Endometrium (tissue), 2 donors: ENCODE measurements around the gene INPPL1.
"Not testable (repeated sequence)": the region's sequence is repeated elsewhere in the genome, so short reads cannot be mapped to it uniquely, and the experiment has no call there.

ENCODE experiments used
- FAIRE-seq: peaks from 2 replicates; lab custom pipeline; 2012; peaks lifted over from hg19 to GRCh38; lab: Jason Lieb, UNC
- donor health status: control.
- donor health status: control.

The INPPL1 gene

DNA sequence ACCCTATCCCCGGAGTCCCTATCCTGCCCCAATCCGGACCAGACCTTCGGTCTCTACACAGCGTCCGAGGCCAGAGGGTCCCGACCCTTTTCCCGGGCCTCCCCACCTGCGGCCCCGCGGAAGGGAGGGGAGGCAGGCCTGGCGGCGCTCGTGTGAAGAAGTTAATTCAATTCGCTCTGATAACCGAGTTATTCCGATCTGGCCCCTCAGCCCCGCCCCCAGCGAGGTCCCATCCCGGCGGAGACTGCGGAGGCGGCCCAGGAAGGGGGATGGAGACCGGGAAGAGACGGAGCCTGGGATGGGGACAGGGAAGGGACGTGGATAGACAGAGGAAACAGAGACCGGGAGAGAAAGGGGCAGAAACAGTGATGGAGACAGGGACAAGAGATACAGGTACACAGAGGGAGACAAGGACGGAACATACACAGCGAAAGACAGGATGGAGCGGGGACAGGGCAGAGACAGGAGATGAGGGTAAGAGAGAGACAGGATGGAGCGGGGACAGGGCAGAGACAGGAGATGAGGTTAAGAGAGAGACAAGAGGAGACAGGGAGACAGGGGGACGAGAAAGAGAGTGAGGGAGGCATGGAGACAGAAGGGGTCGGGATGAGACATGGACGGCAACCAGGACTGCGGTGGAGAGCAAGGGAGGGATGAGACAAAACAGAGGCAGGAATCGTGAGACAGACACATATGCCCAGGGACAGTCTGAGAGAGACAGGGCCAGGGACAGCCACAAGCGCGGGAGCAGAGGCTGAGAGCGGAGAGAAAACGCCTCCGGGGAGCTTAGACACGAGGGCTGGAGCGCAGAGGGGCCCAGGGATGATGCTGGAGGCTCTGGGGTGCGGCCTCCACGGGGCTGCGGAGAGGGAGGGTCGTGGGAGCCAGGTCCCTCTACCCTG lies 20.0 kb downstream of the INPPL1 start:
- FAIRE-seq = no peak

DNA sequence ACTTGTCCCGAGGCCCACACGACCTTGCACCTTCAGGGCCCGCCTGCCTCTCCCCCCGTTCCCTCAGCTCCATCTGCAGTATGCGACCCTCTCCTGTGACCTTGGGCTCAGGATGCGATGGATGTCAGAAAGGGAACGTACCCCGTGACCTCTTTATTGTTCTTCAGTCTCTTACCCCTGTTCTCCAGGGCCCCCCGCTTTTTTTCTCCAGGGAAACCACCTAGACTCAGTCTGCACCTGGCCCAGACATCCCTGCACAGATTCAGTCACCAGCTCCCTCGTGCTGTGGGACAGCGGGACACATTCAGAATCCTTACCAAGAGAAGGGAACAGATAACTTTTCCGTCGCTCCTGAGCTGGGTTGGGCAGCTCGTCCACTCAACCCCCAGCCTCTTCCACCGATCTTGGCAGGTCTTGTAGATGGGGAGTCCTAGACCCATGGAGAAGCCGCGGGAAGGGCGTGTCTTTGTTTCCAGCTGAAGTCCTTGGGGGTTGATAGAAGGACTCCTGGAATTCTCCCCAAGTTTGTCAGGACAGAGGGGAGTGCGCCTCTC lies 20.8 kb downstream of the INPPL1 start:
- FAIRE-seq = no peak

DNA sequence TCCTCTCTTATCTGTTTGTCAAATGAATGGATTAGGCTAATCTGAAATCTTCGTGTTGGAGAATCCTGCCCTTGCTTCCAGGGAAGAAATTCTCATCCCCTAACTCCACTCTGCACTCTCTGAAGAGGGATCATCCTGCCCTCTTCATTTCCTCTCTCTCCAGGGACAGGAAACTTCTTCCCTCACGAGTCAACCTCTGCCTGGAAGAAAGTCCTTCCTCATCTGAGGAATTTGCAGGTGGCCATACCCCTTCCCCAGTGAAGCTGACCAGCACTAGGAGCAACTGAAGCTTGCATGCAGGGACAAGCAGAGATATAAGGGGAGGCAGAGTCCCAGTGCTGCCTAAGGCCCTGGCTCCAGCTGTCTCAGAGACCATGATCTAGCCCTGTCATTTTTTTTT lies 23.0 kb downstream of the INPPL1 start:
- FAIRE-seq = no peak

DNA sequence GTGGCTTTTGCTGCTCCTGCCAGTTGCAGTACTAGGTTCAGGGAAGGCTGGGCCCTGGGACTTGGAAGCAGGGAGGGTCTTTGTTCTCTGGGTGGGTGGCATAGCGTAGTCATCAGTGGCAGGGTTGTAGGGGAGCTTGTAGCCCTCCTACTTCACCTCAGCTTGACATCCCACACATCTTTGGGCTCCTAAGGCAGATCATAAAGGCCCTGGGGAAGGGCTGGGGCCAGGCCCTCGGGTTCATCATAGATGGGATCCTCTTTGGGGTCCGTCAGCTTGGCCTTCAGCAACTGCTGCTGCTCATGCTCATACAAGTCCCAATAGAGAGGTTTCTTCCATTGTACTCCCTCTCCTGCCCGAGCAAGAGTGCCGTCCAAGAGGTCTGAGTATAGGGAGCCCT lies 25.4 kb downstream of the INPPL1 start:
- FAIRE-seq = no peak

DNA sequence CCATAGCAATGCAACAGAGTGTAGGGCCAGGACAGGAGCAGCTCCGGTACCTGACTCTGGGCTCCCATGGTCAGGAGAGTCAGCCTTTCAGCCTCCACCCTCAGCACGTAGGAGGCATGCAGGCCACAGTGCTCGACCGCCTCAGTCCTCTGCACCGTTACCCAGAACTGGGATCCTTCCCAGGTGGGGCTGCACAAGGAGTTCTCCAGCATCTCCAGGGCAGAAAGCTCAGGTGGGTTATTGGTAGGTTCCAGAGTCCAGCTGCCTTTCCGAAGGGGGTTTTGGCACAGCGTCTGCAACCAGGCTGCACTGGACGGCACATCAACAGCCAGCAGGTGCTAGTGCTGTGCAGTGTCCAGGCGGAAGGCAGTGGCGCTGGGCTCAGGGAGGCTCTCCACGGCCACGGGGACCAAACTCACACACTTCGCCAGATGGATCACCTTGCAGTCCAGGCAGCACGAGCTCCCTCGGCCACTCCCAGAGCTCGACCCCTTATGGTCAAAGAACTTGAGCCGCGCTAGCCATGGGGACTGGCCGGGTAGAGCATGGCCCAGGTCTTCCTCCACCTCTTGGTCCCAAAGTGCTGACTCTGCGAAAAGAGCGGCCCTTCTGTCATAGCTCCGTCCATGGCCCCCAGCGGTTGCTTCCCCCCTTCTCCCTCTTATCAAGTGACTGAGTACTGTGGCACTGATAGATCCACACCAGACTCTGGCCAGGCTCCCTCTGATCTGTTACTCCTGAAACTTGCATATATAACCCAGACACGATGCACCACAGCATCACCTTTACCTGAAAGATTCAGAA lies 26.3 kb downstream of the INPPL1 start:
- no peak for FAIRE-seq

DNA sequence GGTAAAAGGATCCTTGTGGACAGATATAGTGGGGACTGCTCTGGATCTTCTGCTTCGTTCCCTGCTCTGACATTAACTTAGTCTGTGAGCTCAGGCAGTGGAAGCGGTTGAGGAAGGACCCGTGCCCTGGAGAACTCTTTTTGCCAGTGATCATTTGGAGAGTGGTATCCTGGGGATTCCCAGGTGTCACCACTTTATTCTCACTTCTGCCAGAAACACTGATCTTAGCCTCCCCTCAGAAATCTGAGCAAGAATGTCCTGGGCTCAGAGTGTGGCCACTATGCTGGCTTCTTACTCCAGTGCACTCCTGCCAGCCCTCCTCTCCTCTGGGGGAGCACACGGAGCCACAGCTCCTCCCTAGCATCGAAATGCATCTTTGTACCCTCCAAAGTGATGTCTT lies 27.0 kb downstream of the INPPL1 start:
- FAIRE-seq = no peak

DNA sequence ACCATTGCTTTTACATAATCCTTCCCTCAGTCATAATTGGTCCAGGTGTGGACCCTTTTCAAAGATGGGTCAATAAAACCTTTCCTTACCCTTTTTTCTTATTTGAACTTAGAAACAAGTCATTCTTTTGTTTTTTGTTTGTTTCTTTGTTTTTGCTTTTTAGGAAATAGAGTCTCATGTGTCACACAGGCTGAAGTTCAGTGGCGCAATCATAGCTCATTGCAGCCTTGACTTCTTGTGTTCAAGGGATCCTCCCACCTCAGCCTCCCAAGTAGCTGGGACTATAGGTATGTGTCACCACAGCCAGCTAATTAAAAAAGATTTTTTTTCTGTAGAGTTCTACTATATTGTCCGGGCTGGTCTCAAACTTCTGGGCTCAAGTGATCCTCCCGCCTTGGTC lies 28.8 kb downstream of the INPPL1 start:
- FAIRE-seq = no peak

DNA sequence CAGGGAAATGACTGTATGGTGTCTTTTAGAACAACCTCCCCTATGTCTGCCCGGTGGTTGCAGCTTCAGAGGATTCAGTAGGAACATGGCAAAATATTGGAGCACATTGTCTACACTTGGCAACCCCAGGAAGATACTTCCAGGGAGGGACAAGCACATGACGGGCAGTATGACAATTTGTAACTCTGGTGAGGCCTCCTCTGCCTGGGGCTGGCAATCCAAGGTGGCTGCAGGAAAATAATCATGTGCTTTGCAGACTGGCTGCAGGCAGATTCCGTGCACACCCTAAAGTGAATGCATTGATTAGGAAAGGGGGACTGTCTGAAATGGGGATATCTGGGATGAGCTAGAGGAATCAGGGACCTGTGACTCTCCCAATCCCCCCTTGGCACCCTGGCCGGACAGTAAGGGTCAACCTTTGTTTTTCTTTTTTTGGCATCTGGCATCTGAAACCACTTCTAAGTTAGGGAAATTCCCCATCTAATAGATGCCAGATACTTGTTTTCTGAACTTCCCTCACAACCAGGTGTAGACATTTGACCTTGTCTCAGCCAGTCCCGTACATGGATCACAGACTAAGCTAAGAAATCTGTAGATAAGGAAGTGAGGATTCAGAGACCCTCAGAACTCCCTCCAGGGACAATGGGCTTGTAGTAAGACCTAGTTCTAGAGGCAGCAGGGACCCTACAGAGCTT lies 29.9 kb downstream of the INPPL1 start:
- FAIRE-seq = no peak

DNA sequence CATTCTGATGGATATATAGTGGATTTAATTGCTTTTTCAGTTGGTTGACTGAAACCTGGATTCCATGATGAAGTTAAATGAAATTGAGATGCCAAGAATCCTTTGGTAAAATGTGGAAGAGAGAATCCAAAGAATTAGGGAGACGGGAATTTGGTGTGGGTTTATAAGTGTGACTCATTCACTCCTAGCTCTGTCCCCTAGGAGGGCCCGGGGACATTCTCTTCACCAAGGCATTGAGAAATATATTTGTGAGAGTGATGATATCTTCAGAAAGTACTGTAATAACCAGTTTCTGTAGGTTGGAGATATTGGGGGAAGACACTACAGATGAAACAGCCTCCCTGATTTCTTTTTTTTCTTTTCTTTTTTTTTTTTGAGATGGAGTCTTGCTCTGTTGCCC lies 33.0 kb downstream of the INPPL1 start:
- FAIRE-seq = no peak

DNA sequence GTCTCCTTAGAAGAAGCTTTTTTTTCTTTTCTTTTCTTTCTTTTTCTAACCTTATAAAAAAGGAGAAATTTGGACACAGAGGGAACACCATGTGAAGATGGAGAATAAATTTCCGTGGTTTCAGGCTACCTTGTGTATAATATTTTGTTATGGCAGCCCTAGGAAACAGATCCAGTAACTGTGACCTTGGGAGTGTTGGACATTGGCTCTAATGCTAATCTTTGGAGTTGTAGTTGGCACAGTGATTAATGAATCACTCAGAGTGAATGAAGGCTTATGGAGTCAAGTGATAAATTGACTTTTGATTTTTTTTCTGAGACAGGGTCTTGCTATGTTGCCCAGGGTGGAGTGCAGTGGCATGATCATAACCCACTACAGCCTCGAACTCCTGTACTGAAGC lies 34.9 kb downstream of the INPPL1 start:
- no peak for FAIRE-seq

DNA sequence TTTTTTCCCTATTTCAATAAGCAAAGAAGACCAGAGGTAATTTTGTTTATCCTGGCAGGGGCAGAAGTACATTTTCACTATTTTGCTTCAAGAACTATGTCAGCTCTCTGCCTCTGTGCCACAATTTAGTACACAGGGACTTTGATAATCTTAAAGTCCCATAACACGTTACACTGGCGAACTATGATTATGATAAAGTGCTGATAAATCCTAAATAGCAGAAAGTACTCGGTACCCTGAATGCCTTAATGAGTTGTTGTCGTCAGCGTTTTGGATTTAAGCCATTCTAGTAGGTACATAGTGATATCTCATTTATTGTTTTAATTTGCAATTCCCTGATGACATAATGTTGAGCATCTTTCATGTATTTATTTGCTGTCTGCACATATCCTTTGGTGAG lies 36.0 kb downstream of the INPPL1 start:
- no peak for FAIRE-seq

DNA sequence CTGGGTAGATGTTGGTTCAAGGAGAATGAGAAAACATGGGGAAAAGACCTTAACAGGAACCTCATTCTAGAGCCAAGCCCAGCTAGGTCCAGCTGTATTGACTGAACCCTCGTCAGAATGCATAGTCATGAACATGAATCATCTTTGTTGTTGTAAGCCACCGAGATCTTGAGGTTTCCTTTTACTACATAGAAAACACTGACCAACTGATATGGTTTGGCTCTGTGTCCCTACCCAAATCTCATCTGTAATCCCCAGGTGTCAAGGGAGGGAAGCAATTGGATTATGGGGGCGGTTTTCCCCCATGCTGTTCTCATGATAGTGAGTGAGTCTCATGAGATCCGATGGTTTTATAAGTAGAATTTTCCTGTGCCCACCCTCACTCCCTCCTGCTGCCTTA lies 38.8 kb downstream of the INPPL1 start:
- FAIRE-seq = no peak

DNA sequence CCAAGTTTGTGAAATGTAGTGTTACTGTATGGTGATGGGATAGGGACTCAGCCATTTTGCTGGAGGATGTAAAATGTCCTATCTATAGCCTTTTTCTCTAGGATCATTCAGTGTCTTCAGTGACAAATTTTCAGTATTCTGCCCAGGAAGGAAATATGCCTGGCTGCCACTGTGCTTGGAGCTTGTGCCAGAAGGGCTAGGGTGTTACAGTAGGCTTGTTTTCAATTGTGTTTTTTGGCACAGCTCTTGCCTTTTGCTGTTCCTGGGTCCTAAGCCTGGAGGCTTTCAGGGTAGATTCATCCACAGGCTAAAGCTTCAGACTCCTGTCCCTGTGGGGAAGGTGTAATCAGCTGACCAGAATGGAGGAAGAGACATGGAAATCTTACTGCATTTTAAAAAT lies 41.4 kb downstream of the INPPL1 start:
- FAIRE-seq = no peak

DNA sequence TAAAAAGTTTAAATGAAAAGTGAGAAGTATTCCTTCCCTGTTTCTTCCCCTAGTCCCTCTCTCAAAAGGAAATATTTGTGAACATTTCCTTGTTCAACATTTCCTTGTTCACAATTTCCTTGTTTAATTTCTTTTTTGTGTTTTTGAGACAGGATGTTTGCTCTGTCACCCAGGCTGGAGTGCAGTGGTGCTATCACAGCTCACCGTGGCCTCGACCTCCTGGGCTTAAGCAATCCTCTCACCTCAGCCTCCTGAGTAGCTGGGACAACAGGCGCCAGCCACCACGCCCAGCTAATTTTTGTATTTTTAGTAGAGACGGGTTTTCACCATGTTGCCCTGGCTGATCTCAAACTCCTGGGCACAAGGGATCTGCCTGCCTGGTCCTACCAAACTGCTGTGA lies 42.4 kb downstream of the INPPL1 start:
- not testable (repeated sequence) for FAIRE-seq

DNA sequence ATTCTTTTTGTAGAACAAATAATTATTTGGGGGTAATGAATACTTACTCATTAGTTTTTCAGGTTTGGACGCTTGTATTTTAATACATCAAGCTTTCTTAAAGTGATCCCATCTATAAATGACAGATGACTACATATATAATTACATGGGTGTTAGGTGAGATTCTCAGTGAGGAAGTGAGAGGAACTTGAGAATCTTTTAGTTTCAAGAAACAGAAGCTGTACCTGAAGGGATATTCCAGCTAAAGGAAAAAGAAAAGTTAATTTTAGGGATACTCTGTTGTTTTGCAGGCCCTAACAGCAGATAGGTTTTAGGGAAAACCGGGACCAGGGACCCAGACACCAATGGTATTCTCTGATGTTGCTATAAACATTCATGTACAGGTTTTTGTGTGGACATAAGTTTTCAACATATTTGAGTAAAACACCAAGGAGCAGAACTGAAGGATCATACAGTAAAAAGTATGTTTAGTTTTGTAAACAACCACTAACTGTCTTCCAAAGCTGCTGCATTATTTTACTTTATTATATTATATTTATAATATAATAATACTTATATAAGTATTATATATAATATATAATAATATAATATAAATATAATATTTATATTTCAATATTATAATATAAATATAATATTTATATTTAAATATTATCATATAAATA lies 43.5 kb downstream of the INPPL1 start:
- peak; percentile 70 for FAIRE-seq

DNA sequence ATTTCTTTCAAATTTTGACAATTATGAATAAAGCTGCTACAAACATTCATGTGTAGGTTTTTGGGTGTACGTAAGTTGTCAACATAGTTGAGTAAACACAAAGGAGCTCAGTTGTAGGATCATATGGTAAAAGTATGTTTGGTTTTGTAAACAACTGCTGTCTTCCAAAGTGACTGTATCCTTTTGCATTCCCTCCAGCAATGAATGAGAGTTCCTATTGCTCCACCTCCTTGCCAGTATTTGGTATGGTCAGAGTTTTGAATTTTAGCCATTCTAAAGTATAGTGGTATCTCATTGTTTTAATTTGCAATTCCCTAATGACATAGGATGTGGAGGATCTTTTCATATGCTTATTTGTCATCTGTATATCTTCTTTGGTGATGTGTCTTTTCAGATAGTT lies 47.4 kb downstream of the INPPL1 start:
- no peak for FAIRE-seq

DNA sequence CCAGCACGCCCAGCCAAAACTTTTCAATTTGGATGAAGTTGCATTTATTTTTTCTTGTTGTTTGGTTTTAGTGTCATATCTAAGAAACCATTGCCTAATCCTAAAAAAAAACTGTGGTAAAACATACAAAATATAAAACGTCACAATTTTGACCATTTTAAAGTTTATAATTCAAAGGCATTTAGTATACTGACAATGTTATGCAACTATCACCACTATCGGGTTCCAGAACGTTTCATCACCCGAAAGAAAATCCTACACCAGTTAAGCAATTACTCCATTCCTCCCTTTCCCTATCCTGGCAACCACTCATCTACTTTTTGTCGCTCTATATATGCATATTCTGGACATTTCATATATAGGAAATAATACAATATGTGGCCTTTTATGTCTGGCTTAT lies 49.9 kb downstream of the INPPL1 start:
- no peak for FAIRE-seq

DNA sequence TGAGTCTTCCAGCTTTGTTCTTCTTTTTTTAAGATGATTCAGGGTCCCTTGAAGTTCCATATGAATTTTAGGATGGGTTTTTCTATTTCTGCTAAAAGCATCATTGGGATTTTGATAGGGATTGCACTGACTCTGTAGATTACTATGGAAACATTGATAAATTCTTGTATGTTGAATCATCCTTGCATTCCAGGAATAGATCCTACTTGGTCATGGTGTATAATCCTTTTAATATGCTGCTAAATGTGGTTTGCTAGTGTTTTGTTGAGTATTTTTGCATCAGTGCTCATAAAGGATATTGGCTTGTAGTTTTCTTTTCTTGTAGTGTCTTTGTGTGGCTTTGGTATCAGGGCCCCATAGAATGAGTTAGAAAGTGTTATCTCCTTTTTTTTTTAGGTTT lies 54.3 kb downstream of the INPPL1 start:
- FAIRE-seq = no peak

DNA sequence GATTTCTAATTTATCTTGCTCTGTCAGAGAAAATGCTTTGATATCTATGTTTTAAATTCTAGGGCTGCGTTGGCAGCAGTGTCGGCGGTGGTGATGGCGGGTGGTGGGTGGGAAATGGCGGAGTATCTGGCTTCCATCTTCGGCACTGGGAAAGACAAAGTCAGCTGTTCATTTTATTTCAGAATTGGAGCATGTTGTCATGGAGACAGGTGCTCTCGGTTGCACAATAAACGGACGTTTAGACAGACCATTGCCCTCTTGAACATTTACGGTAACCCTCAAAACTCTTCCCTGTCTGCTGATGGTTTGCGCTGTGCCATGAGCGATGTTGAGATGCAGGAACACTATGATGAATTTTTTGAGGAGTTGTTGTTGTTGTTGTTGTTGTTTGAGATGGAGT lies 55.5 kb downstream of the INPPL1 start:
- FAIRE-seq = no peak

DNA sequence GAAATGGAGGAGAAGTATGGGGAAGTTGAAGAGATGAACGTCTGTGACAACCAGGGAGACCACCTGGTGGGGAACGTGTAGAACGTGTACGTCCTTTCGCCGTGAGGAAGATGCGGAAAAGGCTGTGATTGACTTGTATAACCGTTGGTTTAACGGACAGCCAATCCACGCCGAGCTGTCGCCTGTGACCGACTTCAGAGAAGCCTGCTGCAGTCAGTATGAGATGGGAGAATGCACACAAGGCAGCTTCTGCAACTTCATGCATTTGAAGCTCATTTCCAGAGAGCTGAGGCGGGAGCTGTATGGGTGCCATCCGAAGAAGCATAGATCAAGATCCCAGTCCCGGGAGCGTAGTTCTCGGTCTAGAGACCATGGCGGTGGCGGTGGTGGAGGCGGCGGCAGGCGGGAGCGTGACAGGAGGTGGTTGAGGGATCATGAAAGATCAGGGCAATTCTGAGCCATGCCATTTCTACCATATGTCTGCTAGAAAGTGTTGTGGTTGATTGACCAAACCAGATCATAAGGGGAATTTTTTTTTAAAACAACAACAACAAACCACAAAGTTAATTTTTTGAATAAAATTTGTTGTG lies 56.3 kb downstream of the INPPL1 start:
- no peak for FAIRE-seq

DNA sequence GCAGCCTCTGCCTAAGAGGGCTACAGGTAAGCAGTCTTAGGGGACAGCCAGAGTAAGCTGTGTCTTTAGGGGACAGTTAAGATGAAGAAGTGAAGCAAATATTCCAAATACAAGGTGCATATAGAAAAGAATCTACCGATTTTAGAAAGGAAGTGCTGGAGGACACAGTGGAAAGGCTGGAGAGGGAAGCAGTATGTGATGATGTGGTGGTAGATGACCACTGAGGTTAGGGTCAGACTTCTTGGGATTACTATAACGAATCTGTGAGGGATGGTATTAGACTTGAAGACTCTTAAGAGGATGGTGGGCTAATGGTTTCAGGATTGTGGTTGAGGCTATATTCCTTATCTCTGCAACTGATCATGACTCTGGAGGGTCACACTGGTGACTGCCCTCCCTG lies 59.4 kb downstream of the INPPL1 start:
- no peak for FAIRE-seq

DNA sequence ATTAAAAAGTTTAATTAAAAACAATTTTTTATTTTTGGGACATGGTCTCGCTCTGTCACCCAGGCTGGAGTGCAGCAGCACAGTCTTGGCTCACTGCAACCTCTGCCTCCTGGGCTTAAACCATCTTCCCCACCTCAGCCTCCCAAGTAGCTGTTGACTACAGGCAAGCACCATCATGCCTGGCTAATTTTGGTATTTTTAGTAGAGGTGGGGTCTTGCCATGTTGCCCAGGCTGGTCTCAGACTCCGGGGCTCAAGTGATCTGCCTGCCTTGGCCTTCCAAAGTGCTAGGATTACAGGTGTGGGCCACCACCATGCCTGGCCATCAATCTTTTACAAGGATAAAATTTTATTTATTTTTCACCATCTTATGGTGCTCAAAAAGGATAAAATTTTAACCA lies 62.7 kb downstream of the INPPL1 start:
- no peak for FAIRE-seq
